HepG2 (cell line): ENCODE measurements around the gene NUP214. TPM values are rescaled to one million over a fixed set of nuclear protein-coding genes. Genes with fewer than 3 reads are reported as not detected.
"Not testable (repeated sequence)": the region's sequence is repeated elsewhere in the genome, so short reads cannot be mapped to it uniquely, and the experiment has no call there.

Source experiments
- ATAC-seq: fragments of 200-7000 bp; cut with Tn5 transposase; 3 replicates; pipeline ENCODE4 v1.9.1; 2020; ENCODE audit warnings: mild to moderate bottlenecking, moderate library complexity
- BruUV-seq: library from RNA; stranded (reverse); fragments of 400-500 nt; replicated peaks from 2 replicates; lab custom pipeline; 2021; lab: Mats Ljungman, UMichigan
- CTCF ChIA-PET: fragments of 300-600 bp; formaldehyde crosslinking; extraction: SDS; loops from one replicate; lab custom pipeline; 2021; ENCODE audit warnings: low total read pairs, inconsistent platforms, low intra/inter-chr PET ratio; lab: Yijun Ruan, JAX
- POLR2A ChIA-PET: fragments of 350-600 bp; sonication (Branson Sonifier 250); formaldehyde crosslinking; loops from one replicate; lab custom pipeline; 2020; ENCODE audit warnings: antibody characterized with exemption, inconsistent platforms; lab: Yijun Ruan, JAX
- DNase-seq: peaks from one replicate; pipeline ENCODE4 v3.0.0-alpha.2; 2015; ENCODE audit warnings: low spot score
- FAIRE-seq: peaks from 3 replicates; lab custom pipeline; 2011; peaks lifted over from hg19 to GRCh38; lab: Jason Lieb, UNC
- H2AFZ ChIP-seq: one replicate; pipeline ENCODE4 v1.6.1; 2011; ENCODE audit warnings: low read length, inconsistent platforms
- H3K27ac ChIP-seq: fragments of 300-600 bp; 3 replicates; pipeline ENCODE4 v1.8.0; 2011; ENCODE audit warnings: mixed run types, mild to moderate bottlenecking, mixed read lengths, low read length, inconsistent platforms; ENCODE audit not compliant: insufficient read depth; ENCODE audit errors: extremely low read length
- H3K27me3 ChIP-seq, 2 experiments: fragments of 200-600 bp in 1 of 2; 2 replicates in 1 of 2; 3 replicates in 1 of 2; pipeline versions ENCODE4 v1.6.0 to v1.8.0; 2011; ENCODE audit warnings: low read length in 2 of 2, mild to moderate bottlenecking in 2 of 2, moderate library complexity in 2 of 2, inconsistent platforms in 1 of 2; ENCODE audit not compliant: insufficient read depth in 2 of 2, control insufficient read depth in 1 of 2
- H3K36me3 ChIP-seq, 2 experiments: fragments of 200-600 bp in 1 of 2; replicated peaks in 1 of 2; 2 replicates in 1 of 2; 3 replicates in 1 of 2; pipeline versions ENCODE4 v1.5.1 to v1.8.0; 2011; ENCODE audit warnings: low read length in 2 of 2, inconsistent platforms in 1 of 2; ENCODE audit not compliant: insufficient read depth in 2 of 2, control insufficient read depth in 1 of 2
- H3K4me1 ChIP-seq: 2 replicates; pipeline ENCODE4 v1.5.1; 2012; ENCODE audit warnings: low read length, inconsistent platforms; ENCODE audit not compliant: insufficient read depth
- H3K4me2 ChIP-seq: 2 replicates; pipeline ENCODE4 v1.6.0; 2011; ENCODE audit warnings: low read depth, low read length, inconsistent platforms
- H3K4me3 ChIP-seq, 3 experiments: fragments of 200-600 bp in 1 of 3; sonication (generic), shearing (Covaris generic) in 1 of 3; replicated peaks in 1 of 3; 2 replicates each; pipeline ENCODE4 v1.5.1; 2011 to 2016; ENCODE audit warnings: low read length in 3 of 3, inconsistent platforms in 2 of 3, low read depth in 2 of 3, mild to moderate bottlenecking in 2 of 3, control low read depth in 1 of 3, mixed read lengths in 1 of 3; ENCODE audit not compliant: insufficient read depth in 1 of 3
- H3K79me2 ChIP-seq: one replicate; pipeline ENCODE4 v1.6.1; 2011; ENCODE audit warnings: low read length, inconsistent platforms; ENCODE audit not compliant: insufficient read depth
- H3K9ac ChIP-seq: 2 replicates; pipeline ENCODE4 v1.6.0; 2011; ENCODE audit warnings: mild to moderate bottlenecking, low read depth, low read length, inconsistent platforms; ENCODE audit not compliant: insufficient read depth
- H3K9me3 ChIP-seq: 2 replicates; pipeline ENCODE4 v1.5.1; 2012; ENCODE audit warnings: mild to moderate bottlenecking, low read length
- H4K20me1 ChIP-seq: 2 replicates; pipeline ENCODE4 v1.6.0; 2011; ENCODE audit warnings: inconsistent platforms, mild to moderate bottlenecking, low read length, moderate library complexity; ENCODE audit not compliant: insufficient read depth
- CBX1 ChIP-seq: IDR thresholded peaks from one replicate; pipeline ENCODE4 v1.6.1; 2016; ENCODE audit warnings: antibody characterized with exemption, low read depth
- MBNL3 ChIP-seq: fragments of 250-450 bp; sonication (Bioruptor Pico); conservative IDR thresholded peaks from 2 replicates; pipeline ENCODE4 v1.8.0; 2022; ENCODE audit warnings: mild to moderate bottlenecking, inconsistent platforms
- MZF1 ChIP-seq: sonication (generic); formaldehyde crosslinking; IDR thresholded peaks from 2 replicates; pipeline ENCODE4 v1.8.1; 2023; ENCODE audit warnings: mild to moderate bottlenecking, missing genetic modification reagents, borderline replicate concordance
- ZBTB7A ChIP-seq: sonication (generic); formaldehyde crosslinking; IDR thresholded peaks from 2 replicates; pipeline ENCODE4 v1.8.0; 2022; ENCODE audit warnings: mild to moderate bottlenecking, missing genetic modification reagents
- ZNF121 ChIP-seq: sonication (generic); formaldehyde crosslinking; IDR thresholded peaks from 2 replicates; pipeline ENCODE4 v1.5.0; 2020; ENCODE audit warnings: mild to moderate bottlenecking, missing genetic modification reagents
- WGBS: methylation state at CpG from one replicate; pipeline ENCODE4 v1.1.6; 2017; ENCODE audit warnings: low lambda C conversion rate; 5-methylcytosine and 5-hydroxymethylcytosine counted together
- in situ Hi-C: cut with HindIII; loops from 2 replicates; pipeline ENCODE4 v1.10.0; 2017; ENCODE audit warnings: low pct_unique_long_range_greater_than_20kb; ENCODE audit not compliant: extremely low pct_ligation_motif_present
- intact Hi-C: fragments of 100-400 bp; cut with micrococcal nuclease; formaldehyde crosslinking; loops from one replicate; pipeline ENCODE4 v1.10.0; 2022; ENCODE audit not compliant: unreplicated experiment
- polyA plus RNA-seq, 8 experiments: library from polyadenylated mRNA; depleted of rRNA in 3 of 8; stranded (reverse) in 7 of 8; unstranded in 1 of 8; fragments of >200 nt; fragmentation: Illumina TruSeq in 4 of 8; extraction: Trizol in 4 of 8; gene quantifications; 2 replicates each; pipeline versions ENCODE4 v1.2.1 to v1.2.3, GENCODE V29; 2011 to 2016; ENCODE audit warnings: low read depth in 4 of 8, missing spikeins in 1 of 8, mixed read lengths in 1 of 8; ENCODE audit not compliant: insufficient read depth in 1 of 8
- total RNA-seq, 5 experiments: library from RNA; depleted of rRNA; stranded (reverse); fragments of >200 nt; fragmentation: Illumina TruSeq; extraction: Trizol; gene quantifications; 2 replicates each; pipeline ENCODE4 v1.2.3, GENCODE V29; 2016; ENCODE audit warnings: low read depth in 1 of 5
- TF ChIP-seq, protein P1 (sequence below): sonication (generic); formaldehyde crosslinking; conservative IDR thresholded peaks from 2 replicates; pipeline ENCODE4 v1.8.0; 2022; ENCODE audit warnings: mild to moderate bottlenecking, moderate library complexity, missing genetic modification reagents
- TF ChIP-seq, protein P2 (sequence below): sonication (generic); formaldehyde crosslinking; IDR thresholded peaks from 2 replicates; pipeline ENCODE4 v1.4.0; 2020; ENCODE audit warnings: missing genetic modification reagents

The NUP214 gene
- total and polyA plus RNA-seq, 2 of the 13 experiments (the other 11 are each of a cell fraction or from before 2014, with no cell fraction given): 8.4 to 16.0 TPM

DNA sequence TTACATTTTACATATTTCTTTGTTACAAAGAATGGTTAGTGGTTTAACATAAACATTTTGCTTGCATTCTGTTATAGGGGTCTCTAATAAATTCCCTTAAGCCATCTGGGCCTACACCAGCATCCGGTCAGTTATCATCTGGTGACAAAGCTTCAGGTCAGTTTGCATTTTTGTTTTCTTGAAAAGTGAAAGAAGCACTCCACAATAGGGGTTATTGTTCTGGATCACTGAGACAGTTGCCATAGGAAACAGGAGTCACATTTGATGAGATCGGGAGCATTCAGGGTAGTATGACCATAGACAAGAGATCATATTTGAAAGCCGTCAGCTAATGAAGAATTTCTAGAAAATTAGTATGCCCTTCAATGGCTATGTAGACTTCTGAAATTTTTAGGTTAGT lies 63.6 kb downstream of the NUP214 start (continued):
- TF ChIP-seq MBNL3 (CRISPR knock-in tag): no peak

DNA sequence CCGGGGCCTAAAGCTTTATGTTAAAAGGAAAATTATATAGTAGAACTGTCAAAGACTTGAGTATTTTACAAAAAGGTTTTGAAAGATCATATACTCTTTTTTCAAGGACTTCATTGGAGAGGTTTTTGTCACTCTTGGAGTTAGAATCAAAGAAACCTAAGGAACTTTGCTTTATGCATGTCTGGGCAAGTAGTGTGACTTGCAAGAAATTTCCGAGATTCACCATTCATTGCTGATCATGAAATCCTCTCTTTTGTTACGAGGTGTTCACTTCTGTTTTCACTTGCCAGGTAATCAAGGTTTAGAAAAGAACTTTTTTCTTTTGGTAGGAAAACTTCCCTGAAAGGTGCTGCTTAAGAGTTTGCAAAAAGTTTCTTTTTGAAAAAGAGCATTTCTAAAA lies 64.8 kb downstream of the NUP214 start:
- 93% methylated on average over 3 of the region's 3 CpGs for WGBS
- no peak for TF ChIP-seq ZNF121 (CRISPR knock-in tag)
- TF ChIP-seq MZF1 (CRISPR knock-in tag): no peak
- TF ChIP-seq ZBTB7A (CRISPR knock-in tag): no peak
- no peak for TF ChIP-seq CBX1
- TF ChIP-seq, protein P1, sequence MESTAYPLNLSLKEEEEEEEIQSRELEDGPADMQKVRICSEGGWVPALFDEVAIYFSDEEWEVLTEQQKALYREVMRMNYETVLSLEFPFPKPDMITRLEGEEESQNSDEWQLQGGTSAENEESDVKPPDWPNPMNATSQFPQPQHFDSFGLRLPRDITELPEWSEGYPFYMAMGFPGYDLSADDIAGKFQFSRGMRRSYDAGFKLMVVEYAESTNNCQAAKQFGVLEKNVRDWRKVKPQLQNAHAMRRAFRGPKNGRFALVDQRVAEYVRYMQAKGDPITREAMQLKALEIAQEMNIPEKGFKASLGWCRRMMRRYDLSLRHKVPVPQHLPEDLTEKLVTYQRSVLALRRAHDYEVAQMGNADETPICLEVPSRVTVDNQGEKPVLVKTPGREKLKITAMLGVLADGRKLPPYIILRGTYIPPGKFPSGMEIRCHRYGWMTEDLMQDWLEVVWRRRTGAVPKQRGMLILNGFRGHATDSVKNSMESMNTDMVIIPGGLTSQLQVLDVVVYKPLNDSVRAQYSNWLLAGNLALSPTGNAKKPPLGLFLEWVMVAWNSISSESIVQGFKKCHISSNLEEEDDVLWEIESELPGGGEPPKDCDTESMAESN (CRISPR knock-in tag): no peak
- TF ChIP-seq, protein P2, sequence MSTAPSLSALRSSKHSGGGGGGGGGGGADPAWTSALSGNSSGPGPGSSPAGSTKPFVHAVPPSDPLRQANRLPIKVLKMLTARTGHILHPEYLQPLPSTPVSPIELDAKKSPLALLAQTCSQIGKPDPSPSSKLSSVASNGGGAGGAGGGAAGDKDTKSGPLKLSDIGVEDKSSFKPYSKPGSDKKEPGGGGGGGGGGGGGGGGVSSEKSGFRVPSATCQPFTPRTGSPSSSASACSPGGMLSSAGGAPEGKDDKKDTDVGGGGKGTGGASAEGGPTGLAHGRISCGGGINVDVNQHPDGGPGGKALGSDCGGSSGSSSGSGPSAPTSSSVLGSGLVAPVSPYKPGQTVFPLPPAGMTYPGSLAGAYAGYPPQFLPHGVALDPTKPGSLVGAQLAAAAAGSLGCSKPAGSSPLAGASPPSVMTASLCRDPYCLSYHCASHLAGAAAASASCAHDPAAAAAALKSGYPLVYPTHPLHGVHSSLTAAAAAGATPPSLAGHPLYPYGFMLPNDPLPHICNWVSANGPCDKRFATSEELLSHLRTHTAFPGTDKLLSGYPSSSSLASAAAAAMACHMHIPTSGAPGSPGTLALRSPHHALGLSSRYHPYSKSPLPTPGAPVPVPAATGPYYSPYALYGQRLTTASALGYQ: no peak
- no peak for FAIRE-seq
- H3K4me3 ChIP-seq: no peak overlapping the region
- no peaks in the 10 kb centered on the region for H4K20me1 ChIP-seq
- no peak for DNase-seq
- H3K79me2 ChIP-seq: no peaks in the 10 kb centered on the region
- no peaks in the 10 kb centered on the region for H3K9me3 ChIP-seq
- no peak for ATAC-seq
- in situ Hi-C loops: no loop called here
- CTCF ChIA-PET: no interaction called here
- H3K27me3 ChIP-seq: no peaks in the 10 kb centered on the region
- H3K9ac ChIP-seq: no peak overlapping the region
- peaks cover 12 to 85% of the 10 kb centered on the region in 2 experiments for H3K36me3 ChIP-seq
- POLR2A ChIA-PET: no interaction called here
- intact Hi-C loops: no loop called here
- H3K4me2 ChIP-seq: no peak overlapping the region
- BruUV-seq: no TSS peak
- H2AFZ ChIP-seq: no peak overlapping the region
- no peaks in the 10 kb centered on the region for H3K4me1 ChIP-seq
- no peak overlapping the region for H3K27ac ChIP-seq

DNA sequence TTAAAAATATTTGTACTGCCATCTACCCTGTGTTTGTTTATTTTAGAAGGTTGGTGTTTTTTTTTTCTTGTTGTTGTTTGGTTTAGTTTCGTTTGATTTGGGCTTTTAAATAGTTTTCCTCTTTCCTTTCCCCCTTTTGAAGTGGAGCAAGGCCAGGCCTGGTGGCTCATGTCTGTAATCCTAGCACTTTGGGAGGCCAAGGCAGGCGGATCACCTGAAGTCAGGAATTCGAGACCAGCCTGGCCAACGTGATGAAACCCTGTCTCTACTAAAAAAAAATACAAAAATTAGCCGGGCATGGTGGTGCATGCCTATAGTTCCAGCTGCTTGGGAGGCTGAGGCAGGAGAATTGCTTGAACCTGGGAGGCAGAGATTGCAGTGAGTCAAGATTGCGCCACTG lies 65.6 kb downstream of the NUP214 start:
- H3K4me3 ChIP-seq, H3K27ac ChIP-seq, FAIRE-seq, ATAC-seq, H3K4me2 ChIP-seq, H3K27me3 ChIP-seq, H3K4me1 ChIP-seq, CTCF ChIA-PET, DNase-seq, intact Hi-C loops, in situ Hi-C loops, H4K20me1 ChIP-seq, H2AFZ ChIP-seq, H3K9me3 ChIP-seq, BruUV-seq, POLR2A ChIA-PET, H3K79me2 ChIP-seq, H3K9ac ChIP-seq: not testable (repeated sequence)
- WGBS: 92% methylated on average over 6 of the region's 6 CpGs
- peaks cover 10 to 82% of the 10 kb centered on the region in 2 experiments for H3K36me3 ChIP-seq
